ENCODE data around the gene DCLK1.

- TF ChIP-seq CTCF (IDR thresholded peaks at IDR 0.05; ENCODE audit: poor library complexity) (no peak), EZH2phosphoT487 (IDR thresholded peaks at IDR 0.05; ENCODE audit: low read depth, severe bottlenecking, unreplicated experiment) (no peak)
Measured at GRCh38 chr13:35850569-35850968, 280.6 kb downstream of the DCLK1 start.

Data from hepatocyte (in vitro differentiated cells).